Measurements from ENCODE around the gene GTPBP2. TPM values are rescaled to one million over a fixed set of nuclear protein-coding genes. Genes with fewer than 3 reads are reported as not detected.

The GTPBP2 gene
- polyA plus RNA-seq, 1 donor (not counting 4 experiments of a cell fraction or from before 2014, with no cell fraction given), result 59.5 TPM

DNA sequence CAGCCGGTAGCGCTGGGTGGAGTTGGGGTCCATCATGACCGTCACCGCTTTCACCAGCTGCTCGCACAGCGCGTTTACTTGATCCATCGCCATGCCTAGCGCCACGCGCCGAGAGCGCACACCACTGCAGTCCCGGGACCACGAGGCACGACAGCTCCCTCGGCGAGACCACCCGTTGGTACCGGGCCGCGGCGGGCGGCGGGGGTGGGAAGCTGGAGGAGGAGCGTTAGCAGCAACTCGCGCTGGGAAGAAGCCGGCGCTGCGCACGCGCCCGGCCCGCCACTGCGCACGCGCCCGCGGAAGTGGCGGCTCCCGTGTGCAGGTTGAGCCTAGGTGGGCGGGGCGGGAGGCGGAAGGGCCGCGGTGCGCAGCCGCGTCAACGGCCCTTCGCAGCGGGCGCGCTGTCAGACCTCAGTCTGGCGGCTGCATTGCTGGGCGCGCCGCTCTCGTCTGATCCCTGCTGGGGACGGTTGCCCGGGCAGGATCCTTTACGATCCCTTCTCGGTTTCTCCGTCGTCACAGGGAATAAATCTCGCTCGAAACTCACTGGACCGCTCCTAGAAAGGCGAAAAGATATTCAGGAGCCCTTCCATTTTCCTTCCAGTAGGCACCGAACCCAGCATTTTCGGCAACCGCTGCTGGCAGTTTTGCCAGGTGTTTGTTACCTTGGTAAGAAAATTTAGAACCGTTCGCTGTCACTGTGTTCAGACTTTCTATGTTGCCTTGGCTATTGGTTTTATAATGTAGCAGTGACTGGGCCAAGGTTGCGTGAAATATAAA, 53.1 kb downstream of the GTPBP2 start, which contains the start of the genes POLH and XPO5:
Gene POLH, plus strand, starts transcription at position 414 of the 780 bp plus-strand sequence. CDS start 6,135 bp downstream, outside the sequence.
Gene XPO5, minus strand, starts transcription at position 267 of the 780 bp plus-strand sequence. Its CDS starts 174 bp downstream, at position 93.
- no peaks in the 10 kb centered on the region for H4K20me1 ChIP-seq (ENCODE audit: control insufficient read depth, extremely low read depth, insufficient read depth, low read length)
- H3K27me3 ChIP-seq (ENCODE audit: control insufficient read depth, extremely low read depth, insufficient read depth, low read length), result no peaks in the 10 kb centered on the region
- peak within 1 kb of the TSS; percentile 91 to 100 (median 99) for H3K4me3 ChIP-seq (ENCODE audit: control insufficient read depth in 2 of 3, extremely low read depth in 1 of 3, insufficient read depth in 2 of 3, low read depth in 1 of 3, low read length in 3 of 3)
- H2AFZ ChIP-seq (ENCODE audit: control insufficient read depth, low read length), result peak within 1 kb of the TSS; percentile 99
- no peaks in the 10 kb centered on the region for H3K9me1 ChIP-seq (ENCODE audit: control insufficient read depth, extremely low read depth, insufficient read depth, low read length)
- peak within 1 kb of the TSS; percentile 87 for H3K9ac ChIP-seq (ENCODE audit: control insufficient read depth, extremely low read depth, insufficient read depth, low read length)
- peak within 1 kb of the TSS; percentile 99 for H3K4me2 ChIP-seq (ENCODE audit: control insufficient read depth, extremely low read depth, insufficient read depth, low read depth, low read length)
- peaks cover 69% of the 10 kb centered on the region for H3K79me2 ChIP-seq (ENCODE audit: control insufficient read depth, insufficient read depth, low read length)
- dilution Hi-C loops (cut with MboI; ENCODE audit: extremely low pct_ligation_motif_present, low sequenced_read_pairs), result no loop called here
- H3K9me3 ChIP-seq (ENCODE audit: control insufficient read depth, low read depth, low read length), result no peaks in the 10 kb centered on the region
- DNase-seq (ENCODE audit: low read depth, low spot score) (peak; percentile 41), FAIRE-seq (no peak)
- peak within 1 kb of the TSS; percentile 90 for H3K27ac ChIP-seq (ENCODE audit: control insufficient read depth, insufficient read depth, low read length)
- peaks cover 12 to 24% of the 10 kb centered on the region in 2 experiments for H3K36me3 ChIP-seq (ENCODE audit: control insufficient read depth in 2 of 2, extremely low read depth in 1 of 2, insufficient read depth in 2 of 2, low read length in 2 of 2)
- peaks cover 15% of the 10 kb centered on the region for H3K4me1 ChIP-seq (ENCODE audit: control insufficient read depth, extremely low read depth, insufficient read depth, low read length)
- peak; percentile 8 to 18 (median 10) for TF ChIP-seq CTCF (optimal IDR thresholded peaks at IDR 0.05 in 1 of 3, IDR thresholded peaks at IDR 0.05 in 1 of 3, conservative IDR thresholded peaks at IDR 0.05 in 1 of 3; ENCODE audit: extremely low read depth in 1 of 3, insufficient read depth in 2 of 3, low read length in 3 of 3)
- TF ChIP-seq EZH2 (IDR thresholded peaks at IDR 0.05; ENCODE audit: low read length), result no peak

DNA sequence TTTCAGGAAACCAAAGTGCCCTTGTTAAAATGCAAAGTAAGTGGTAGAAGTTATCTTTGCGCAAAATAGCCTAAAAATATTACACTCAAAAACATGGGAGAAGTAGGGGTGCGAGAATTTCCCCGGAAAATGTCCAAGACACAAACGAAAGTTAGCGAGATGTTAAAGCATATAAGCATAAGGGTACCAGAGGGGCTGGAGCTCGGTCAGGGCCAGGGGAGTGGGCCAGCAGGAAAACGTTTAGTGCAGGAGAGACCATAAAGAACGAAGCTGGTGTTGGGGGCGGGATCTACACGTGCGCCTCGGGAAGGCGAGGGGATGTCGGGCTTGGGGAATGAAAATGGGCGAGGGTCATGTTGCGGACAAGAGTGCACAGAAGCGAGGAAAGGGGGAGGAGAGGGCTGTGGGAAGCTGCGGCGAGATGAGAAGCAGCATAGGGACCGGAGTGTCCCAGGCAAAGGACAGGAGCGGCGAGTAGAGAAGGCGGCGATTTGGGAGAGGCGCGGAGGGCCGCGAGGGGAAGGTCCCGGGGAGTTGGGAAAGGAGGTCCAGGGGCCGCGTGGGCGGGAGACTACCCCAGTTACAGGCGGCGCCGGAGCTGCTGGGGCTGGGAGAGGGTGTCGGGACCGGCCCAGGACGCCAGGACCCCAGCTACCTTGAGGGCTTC, 53.8 kb downstream of the GTPBP2 start:
- Histone ChIP-seq H3K79me2 (ENCODE audit: control insufficient read depth, insufficient read depth, low read length) (peaks cover 69% of the 10 kb centered on the region), H3K4me1 (ENCODE audit: control insufficient read depth, extremely low read depth, insufficient read depth, low read length) (peaks cover 15% of the 10 kb centered on the region), H3K9ac (ENCODE audit: control insufficient read depth, extremely low read depth, insufficient read depth, low read length) (peak overlapping the region; percentile 87), H3K9me1 (ENCODE audit: control insufficient read depth, extremely low read depth, insufficient read depth, low read length) (no peaks in the 10 kb centered on the region), H3K27me3 (ENCODE audit: control insufficient read depth, extremely low read depth, insufficient read depth, low read length) (no peaks in the 10 kb centered on the region), H3K36me3 (ENCODE audit: control insufficient read depth in 2 of 2, extremely low read depth in 1 of 2, insufficient read depth in 2 of 2, low read length in 2 of 2) (peaks cover 16 to 27% of the 10 kb centered on the region in 2 experiments), H3K9me3 (ENCODE audit: control insufficient read depth, low read depth, low read length) (no peaks in the 10 kb centered on the region), H3K4me3 (ENCODE audit: control insufficient read depth in 2 of 3, extremely low read depth in 1 of 3, insufficient read depth in 2 of 3, low read depth in 1 of 3, low read length in 3 of 3) (peak overlapping the region; percentile 91 to 100 (median 99)), H3K27ac (ENCODE audit: control insufficient read depth, insufficient read depth, low read length) (peak overlapping the region; percentile 81), H4K20me1 (ENCODE audit: control insufficient read depth, extremely low read depth, insufficient read depth, low read length) (no peaks in the 10 kb centered on the region), H3K4me2 (ENCODE audit: control insufficient read depth, extremely low read depth, insufficient read depth, low read depth, low read length) (peak overlapping the region; percentile 99), H2AFZ (ENCODE audit: control insufficient read depth, low read length) (peak overlapping the region; percentile 99)
- dilution Hi-C loops (cut with MboI; ENCODE audit: extremely low pct_ligation_motif_present, low sequenced_read_pairs), result no loop called here
- TF ChIP-seq EZH2 (IDR thresholded peaks at IDR 0.05; ENCODE audit: low read length) (no peak), CTCF (optimal IDR thresholded peaks at IDR 0.05 in 1 of 3, IDR thresholded peaks at IDR 0.05 in 1 of 3, conservative IDR thresholded peaks at IDR 0.05 in 1 of 3; ENCODE audit: extremely low read depth in 1 of 3, insufficient read depth in 2 of 3, low read length in 3 of 3) (no peak)
- no peak for DNase-seq (ENCODE audit: low read depth, low spot score)
- no peak for FAIRE-seq

Data from keratinocyte (primary cell).